GM23338 (cell line): Measurements from ENCODE around the gene CYP4Z1.

Experiments used
- CREB1 ChIP-seq: fragments of 250-450 bp; sonication (Bioruptor Pico); IDR thresholded peaks from 2 replicates; pipeline ENCODE4 v1.5.0; 2020; ENCODE audit warnings: low read depth, mild to moderate bottlenecking, moderate library complexity
- EZH2 ChIP-seq: fragments of 200-600 bp; sonication (generic); IDR thresholded peaks from one replicate; pipeline ENCODE4 v1.8.0; 2017; ENCODE audit warnings: antibody characterized with exemption, mild to moderate bottlenecking, low read depth; ENCODE audit not compliant: unreplicated experiment
- EZH2phosphoT487 ChIP-seq: fragments of 200-600 bp; sonication (generic); IDR thresholded peaks from one replicate; pipeline ENCODE4 v1.8.1; 2018; ENCODE audit warnings: antibody characterized with exemption; ENCODE audit not compliant: unreplicated experiment
- POLR2AphosphoS5 ChIP-seq: IDR thresholded peaks from 2 replicates; pipeline ENCODE4 v1.6.1; 2016; ENCODE audit warnings: antibody characterized with exemption, low read depth
- TF ChIP-seq, protein P1 (sequence below), 2 experiments: fragments of 200-600 bp in 1 of 2; sonication (generic) in 1 of 2; conservative IDR thresholded peaks; 2 replicates each; pipeline versions ENCODE4 v1.5.1 to v1.6.1; 2016 to 2017; ENCODE audit warnings: antibody characterized with exemption in 2 of 2, low read depth in 2 of 2, mild to moderate bottlenecking in 2 of 2, moderate library complexity in 1 of 2
- TF ChIP-seq, protein P2 (sequence below): IDR thresholded peaks from 2 replicates; pipeline ENCODE4 v1.6.1; 2016; ENCODE audit warnings: antibody characterized with exemption
- TF ChIP-seq, protein P3 (sequence below): IDR thresholded peaks from one replicate; pipeline ENCODE4 v1.6.1; 2018; ENCODE audit warnings: antibody characterized with exemption; ENCODE audit not compliant: unreplicated experiment

DNA sequence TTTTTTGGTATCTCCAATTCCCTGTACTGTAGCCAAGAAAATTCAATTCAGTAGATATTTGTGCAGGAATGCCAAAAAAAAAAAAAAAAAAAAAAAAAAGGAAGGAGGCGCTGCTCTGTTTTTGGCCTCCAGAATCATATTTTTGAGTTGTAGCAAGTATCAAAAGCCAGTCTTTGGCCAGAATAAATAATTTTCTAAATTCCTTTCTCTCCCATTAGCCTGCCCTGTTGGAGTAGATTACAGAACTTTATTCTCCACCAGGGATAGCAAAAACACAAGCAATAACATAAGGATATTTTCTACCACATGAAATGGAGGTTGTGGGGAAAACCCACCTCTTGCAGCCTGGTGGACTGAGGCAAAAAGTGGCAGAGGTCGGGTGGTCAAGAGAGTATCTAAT, 46.0 kb upstream of the CYP4Z1 start:
- TF ChIP-seq, protein P1, sequence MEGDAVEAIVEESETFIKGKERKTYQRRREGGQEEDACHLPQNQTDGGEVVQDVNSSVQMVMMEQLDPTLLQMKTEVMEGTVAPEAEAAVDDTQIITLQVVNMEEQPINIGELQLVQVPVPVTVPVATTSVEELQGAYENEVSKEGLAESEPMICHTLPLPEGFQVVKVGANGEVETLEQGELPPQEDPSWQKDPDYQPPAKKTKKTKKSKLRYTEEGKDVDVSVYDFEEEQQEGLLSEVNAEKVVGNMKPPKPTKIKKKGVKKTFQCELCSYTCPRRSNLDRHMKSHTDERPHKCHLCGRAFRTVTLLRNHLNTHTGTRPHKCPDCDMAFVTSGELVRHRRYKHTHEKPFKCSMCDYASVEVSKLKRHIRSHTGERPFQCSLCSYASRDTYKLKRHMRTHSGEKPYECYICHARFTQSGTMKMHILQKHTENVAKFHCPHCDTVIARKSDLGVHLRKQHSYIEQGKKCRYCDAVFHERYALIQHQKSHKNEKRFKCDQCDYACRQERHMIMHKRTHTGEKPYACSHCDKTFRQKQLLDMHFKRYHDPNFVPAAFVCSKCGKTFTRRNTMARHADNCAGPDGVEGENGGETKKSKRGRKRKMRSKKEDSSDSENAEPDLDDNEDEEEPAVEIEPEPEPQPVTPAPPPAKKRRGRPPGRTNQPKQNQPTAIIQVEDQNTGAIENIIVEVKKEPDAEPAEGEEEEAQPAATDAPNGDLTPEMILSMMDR (conservative IDR thresholded peaks at IDR 0.05; ENCODE audit: low read depth in 2 of 2) = no peak
- TF ChIP-seq POLR2AphosphoS5 (no peak), EZH2 (no peak), EZH2phosphoT487 (no peak), CREB1 (CRISPR knock-in tag) (no peak)
- TF ChIP-seq, protein P2, sequence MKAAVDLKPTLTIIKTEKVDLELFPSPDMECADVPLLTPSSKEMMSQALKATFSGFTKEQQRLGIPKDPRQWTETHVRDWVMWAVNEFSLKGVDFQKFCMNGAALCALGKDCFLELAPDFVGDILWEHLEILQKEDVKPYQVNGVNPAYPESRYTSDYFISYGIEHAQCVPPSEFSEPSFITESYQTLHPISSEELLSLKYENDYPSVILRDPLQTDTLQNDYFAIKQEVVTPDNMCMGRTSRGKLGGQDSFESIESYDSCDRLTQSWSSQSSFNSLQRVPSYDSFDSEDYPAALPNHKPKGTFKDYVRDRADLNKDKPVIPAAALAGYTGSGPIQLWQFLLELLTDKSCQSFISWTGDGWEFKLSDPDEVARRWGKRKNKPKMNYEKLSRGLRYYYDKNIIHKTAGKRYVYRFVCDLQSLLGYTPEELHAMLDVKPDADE = no peak
- TF ChIP-seq, protein P3, sequence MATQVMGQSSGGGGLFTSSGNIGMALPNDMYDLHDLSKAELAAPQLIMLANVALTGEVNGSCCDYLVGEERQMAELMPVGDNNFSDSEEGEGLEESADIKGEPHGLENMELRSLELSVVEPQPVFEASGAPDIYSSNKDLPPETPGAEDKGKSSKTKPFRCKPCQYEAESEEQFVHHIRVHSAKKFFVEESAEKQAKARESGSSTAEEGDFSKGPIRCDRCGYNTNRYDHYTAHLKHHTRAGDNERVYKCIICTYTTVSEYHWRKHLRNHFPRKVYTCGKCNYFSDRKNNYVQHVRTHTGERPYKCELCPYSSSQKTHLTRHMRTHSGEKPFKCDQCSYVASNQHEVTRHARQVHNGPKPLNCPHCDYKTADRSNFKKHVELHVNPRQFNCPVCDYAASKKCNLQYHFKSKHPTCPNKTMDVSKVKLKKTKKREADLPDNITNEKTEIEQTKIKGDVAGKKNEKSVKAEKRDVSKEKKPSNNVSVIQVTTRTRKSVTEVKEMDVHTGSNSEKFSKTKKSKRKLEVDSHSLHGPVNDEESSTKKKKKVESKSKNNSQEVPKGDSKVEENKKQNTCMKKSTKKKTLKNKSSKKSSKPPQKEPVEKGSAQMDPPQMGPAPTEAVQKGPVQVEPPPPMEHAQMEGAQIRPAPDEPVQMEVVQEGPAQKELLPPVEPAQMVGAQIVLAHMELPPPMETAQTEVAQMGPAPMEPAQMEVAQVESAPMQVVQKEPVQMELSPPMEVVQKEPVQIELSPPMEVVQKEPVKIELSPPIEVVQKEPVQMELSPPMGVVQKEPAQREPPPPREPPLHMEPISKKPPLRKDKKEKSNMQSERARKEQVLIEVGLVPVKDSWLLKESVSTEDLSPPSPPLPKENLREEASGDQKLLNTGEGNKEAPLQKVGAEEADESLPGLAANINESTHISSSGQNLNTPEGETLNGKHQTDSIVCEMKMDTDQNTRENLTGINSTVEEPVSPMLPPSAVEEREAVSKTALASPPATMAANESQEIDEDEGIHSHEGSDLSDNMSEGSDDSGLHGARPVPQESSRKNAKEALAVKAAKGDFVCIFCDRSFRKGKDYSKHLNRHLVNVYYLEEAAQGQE = no peak
